Pancreas (tissue), 10 donors: Measurements from ENCODE around the gene STUM. TPM values are rescaled to one million over a fixed set of nuclear protein-coding genes. Genes with fewer than 3 reads are reported as not detected.

Source experiments
- ATAC-seq, 4 donors: fragments of 200-7000 bp; cut with Tn5 transposase; one replicate each; pipeline versions ENCODE4 v1.8.0 to v1.9.1; 2020; ENCODE audit warnings: mild to moderate bottlenecking in 4 of 4, moderate library complexity in 4 of 4
- DNase-seq, 6 donors: peaks; one replicate each; pipeline ENCODE4 v3.0.0-alpha.2; 2020
- FAIRE-seq: peaks from 2 replicates; lab custom pipeline; 2012; peaks lifted over from hg19 to GRCh38; lab: Jason Lieb, UNC
- H3K27ac ChIP-seq, 4 donors: fragments of 200-600 bp; sonication (generic); 1 replicate in 3 of 4; 2 replicates in 1 of 4; pipeline versions ENCODE4 v1.5.0 to v1.8.0; 2020
- H3K27me3 ChIP-seq, 4 donors: fragments of 200-600 bp; one replicate each; pipeline ENCODE4 v1.8.0; 2021
- H3K36me3 ChIP-seq, 3 donors: fragments of 200-600 bp; sonication (generic) in 1 of 3; one replicate each; pipeline versions ENCODE4 v1.5.0 to v1.8.0; 2020 to 2021
- H3K4me1 ChIP-seq, 3 donors: fragments of 200-600 bp; one replicate each; pipeline ENCODE4 v1.8.0; 2021
- H3K4me3 ChIP-seq, 4 donors: fragments of 200-600 bp; sonication (generic) in 2 of 4; one replicate each; pipeline versions ENCODE4 v1.5.0 to v1.8.0; 2020 to 2021
- H3K9me3 ChIP-seq, 4 donors: fragments of 200-600 bp; one replicate each; pipeline ENCODE4 v1.8.0; 2021
- CTCF ChIP-seq, 4 donors: fragments of 200-600 bp; sonication (generic) in 3 of 4; IDR thresholded peaks; one replicate each; pipeline versions ENCODE4 v1.5.0 to v1.8.0; 2021; ENCODE audit warnings: antibody characterized with exemption in 4 of 4
- WGBS, 2 donors: extraction: QIAGEN DNeasy Blood & Tissue Kit; methylation state at CpG; one replicate each; pipeline ENCODE4 v1.1.7; 2013; 5-methylcytosine and 5-hydroxymethylcytosine counted together
- intact Hi-C, 3 donors: fragments of 100-400 bp; cut with DNase I; formaldehyde crosslinking; loops; one replicate each; pipeline versions ENCODE4 v1.11.1 to v1.14.2; 2022
- polyA plus RNA-seq, 2 donors: library from polyadenylated mRNA; stranded (reverse); fragments of 200-250 nt; gene quantifications; one replicate each; pipeline ENCODE4 v1.2.3, GENCODE V29; 2013
- total RNA-seq, 6 donors: library from RNA; stranded (reverse); fragmentation: NEBNext Ultra II Directional in 4 of 6; extraction: Animal tissue kit (Norgen Biotek cat#: 25700) in 4 of 6; gene quantifications; one replicate each; pipeline versions ENCODE4 v1.2.1 to v1.2.4, GENCODE V29; 2021 to 2023
- donor health status: healthy with polysubstance abuse.
- donor health status: DM: no; HTN: no; CAD: no; lungs with moderate emphysema.
- donor health status: DM: no; HTN: no; CAD: no.
- donor health status: control.
- donor health status: control.
- donor health status: Bipolar disorder and iron deficiency.
- donor health status: DM: yes; HTN: yes; CAD: no.
- donor health status: DM: no; HTN: no; CAD: no.
- donor health status: DM: no; HTN: no; CAD: no.
- donor health status: DM: yes; HTN: yes; CAD: no.

STUM gene
- total and polyA plus RNA-seq, 8 donors: 0.32 to 1.2 (median 0.56) TPM

GRCh38 chr1:226606311-226607267 lies 58.0 kb downstream of the STUM start:
- Histone ChIP-seq H3K9me3 (no peaks in the 10 kb centered on the region), H3K36me3 (no peaks in the 10 kb centered on the region), H3K27me3 (no peaks in the 10 kb centered on the region), H3K27ac (no peak overlapping the region), H3K4me1 (no peaks in the 10 kb centered on the region), H3K4me3 (no peak overlapping the region)
- no peak for ATAC-seq
- TF ChIP-seq CTCF (IDR thresholded peaks at IDR 0.05): no peak
- intact Hi-C loops: loop anchor here in 1 of 3 donors (10.0 kb wide), 1 partner anchor 182 kb away; no protein-coding TSS in a partner anchor
- WGBS, 2 donors: 79 to 86% methylated on average over 11 of the region's 11 CpGs
- FAIRE-seq: no peak
- no peak for DNase-seq

GRCh38 chr1:226607268-226607660 lies 58.7 kb downstream of the STUM start:
- Histone ChIP-seq H3K27me3 (no peaks in the 10 kb centered on the region), H3K4me1 (no peaks in the 10 kb centered on the region), H3K27ac (no peak overlapping the region), H3K4me3 (no peak overlapping the region), H3K9me3 (no peaks in the 10 kb centered on the region), H3K36me3 (no peaks in the 10 kb centered on the region)
- no peak for ATAC-seq
- DNase-seq: no peak
- 90 to 92% methylated on average over 12 of the region's 12 CpGs for WGBS, 2 donors
- FAIRE-seq: no peak
- TF ChIP-seq CTCF (IDR thresholded peaks at IDR 0.05): no peak
- intact Hi-C loops: loop anchor here in 1 of 3 donors (10.0 kb wide), 1 partner anchor 182 kb away; no protein-coding TSS in a partner anchor

GRCh38 chr1:226607821-226608220 lies 59.3 kb downstream of the STUM start:
- Histone ChIP-seq H3K4me3 (no peak overlapping the region), H3K36me3 (no peaks in the 10 kb centered on the region), H3K9me3 (no peaks in the 10 kb centered on the region), H3K27ac (no peak overlapping the region), H3K27me3 (no peaks in the 10 kb centered on the region), H3K4me1 (no peaks in the 10 kb centered on the region)
- no peak for TF ChIP-seq CTCF (IDR thresholded peaks at IDR 0.05)
- ATAC-seq: no peak
- 89% methylated on average over 1 of the region's 1 CpG for WGBS, 2 donors
- no peak for DNase-seq
- intact Hi-C loops: loop anchor here in 1 of 3 donors (10.0 kb wide), 1 partner anchor 183 kb away; no protein-coding TSS in a partner anchor
- no peak for FAIRE-seq

GRCh38 chr1:226608699-226609505 lies 60.3 kb downstream of the STUM start:
- peak; percentile 74 to 84 (median 81) for TF ChIP-seq CTCF (IDR thresholded peaks at IDR 0.05)
- intact Hi-C loops: loop anchor here in 1 of 3 donors (10.0 kb wide), 1 partner anchor 184 kb away; no protein-coding TSS in a partner anchor
- H3K4me1 ChIP-seq: no peaks in the 10 kb centered on the region
- ATAC-seq (peak; percentile 68 to 93 (median 82)), FAIRE-seq (no peak), DNase-seq (peak in 5 of 6 donors; percentile 47 to 86 (median 72))
- no peaks in the 10 kb centered on the region for H3K9me3 ChIP-seq
- no peak overlapping the region for H3K27ac ChIP-seq
- WGBS, 2 donors: 46% methylated on average over 18 of the region's 18 CpGs
- no peaks in the 10 kb centered on the region for H3K36me3 ChIP-seq
- no peak overlapping the region for H3K4me3 ChIP-seq
- no peaks in the 10 kb centered on the region for H3K27me3 ChIP-seq
